SHP77 treated with DMSO at 0.1 percent for 48 hours (cell line): Measurements from ENCODE around the gene ZFP3.
"Not testable (repeated sequence)": the region's sequence is repeated elsewhere in the genome, so short reads cannot be mapped to it uniquely, and the experiment has no call there.

Source experiments
- DNase-seq: peaks from one replicate; lab custom pipeline; 2025; lab: John Stamatoyannopoulos, UW

Gene ZFP3

GRCh38 chr17:5124896-5125295, 46.6 kb downstream of the ZFP3 start:
- not testable (repeated sequence) for DNase-seq

GRCh38 chr17:5126719-5127488, 48.6 kb downstream of the ZFP3 start:
- DNase-seq = no peak

- DNase-seq = no peak
Observed at GRCh38 chr17:5127910-5128309, 49.6 kb downstream of the ZFP3 start.

- DNase-seq = not testable (repeated sequence)
Observed at GRCh38 chr17:5128387-5128786, 50.1 kb downstream of the ZFP3 start.

GRCh38 chr17:5128905-5129535, 50.8 kb downstream of the ZFP3 start:
- DNase-seq = no peak

GRCh38 chr17:5129770-5130169, 51.5 kb downstream of the ZFP3 start:
- DNase-seq = not testable (repeated sequence)

GRCh38 chr17:5130261-5130660, 52.0 kb downstream of the ZFP3 start:
- not testable (repeated sequence) for DNase-seq

GRCh38 chr17:5130687-5131086, 52.4 kb downstream of the ZFP3 start:
- not testable (repeated sequence) for DNase-seq

- DNase-seq = no peak
Observed at GRCh38 chr17:5131146-5131715, 53.0 kb downstream of the ZFP3 start.

GRCh38 chr17:5131799-5132502, 53.7 kb downstream of the ZFP3 start:
- not testable (repeated sequence) for DNase-seq

- DNase-seq = not testable (repeated sequence)
Observed at GRCh38 chr17:5132503-5133225, 54.4 kb downstream of the ZFP3 start.

GRCh38 chr17:5133311-5133710, 55.0 kb downstream of the ZFP3 start:
- DNase-seq = no peak

- not testable (repeated sequence) for DNase-seq
Observed at GRCh38 chr17:5133961-5134360, 55.7 kb downstream of the ZFP3 start.

- not testable (repeated sequence) for DNase-seq
Observed at GRCh38 chr17:5134571-5134970, 56.3 kb downstream of the ZFP3 start.

GRCh38 chr17:5135131-5135712, 57.0 kb downstream of the ZFP3 start:
- not testable (repeated sequence) for DNase-seq

- DNase-seq = no peak
Observed at GRCh38 chr17:5135726-5136579, 57.7 kb downstream of the ZFP3 start.

GRCh38 chr17:5136580-5137412, 58.5 kb downstream of the ZFP3 start:
- DNase-seq = not testable (repeated sequence)

- DNase-seq = not testable (repeated sequence)
Observed at GRCh38 chr17:5137511-5138197, 59.4 kb downstream of the ZFP3 start.

GRCh38 chr17:5138198-5138544, 59.9 kb downstream of the ZFP3 start:
- not testable (repeated sequence) for DNase-seq
